Activated CD4-positive, alpha-beta T cell treated with anti-CD3 and anti-CD28 coated beads for 24 hours (primary cell): Measurements from ENCODE around the gene TBC1D25.
"Not testable (repeated sequence)": the region's sequence is repeated elsewhere in the genome, so short reads cannot be mapped to it uniquely, and the experiment has no call there.

ENCODE experiments used
- DNase-seq, 2 donors: peaks; one replicate each; pipeline ENCODE4 v3.0.0-alpha.2; 2020; ENCODE audit warnings: low read depth in 2 of 2

Gene TBC1D25

GRCh38 chrX:48515842-48516241 is 23.7 kb upstream of the TBC1D25 start:
- DNase-seq = no peak

GRCh38 chrX:48516285-48516684 is 23.2 kb upstream of the TBC1D25 start:
- no peak for DNase-seq

- no peak for DNase-seq
These were observed 22.5 kb upstream of the TBC1D25 start for GRCh38 chrX:48516987-48517386.

- DNase-seq = not testable (repeated sequence)
These were observed 20.0 kb upstream of the TBC1D25 start for GRCh38 chrX:48519481-48519880.

GRCh38 chrX:48520455-48520854 is 19.1 kb upstream of the TBC1D25 start:
- no peak for DNase-seq

- no peak for DNase-seq
These were observed 18.6 kb upstream of the TBC1D25 start for GRCh38 chrX:48520976-48521352.

GRCh38 chrX:48521353-48522243 is 17.9 kb upstream of the TBC1D25 start, which contains the start of gene EBP:
EBP (plus strand) TSS chrX:48521808; CDS start chrX:48523772, 1,964 bp downstream.
- peak; percentile 84 to 89 for DNase-seq

GRCh38 chrX:48522291-48522690 is 17.2 kb upstream of the TBC1D25 start:
- DNase-seq = no peak

- no peak for DNase-seq
These were observed 15.8 kb upstream of the TBC1D25 start for GRCh38 chrX:48523682-48524081.

GRCh38 chrX:48525853-48526252 is 13.7 kb upstream of the TBC1D25 start:
- DNase-seq = not testable (repeated sequence)

- no peak for DNase-seq
These were observed 8.8 kb upstream of the TBC1D25 start for GRCh38 chrX:48530736-48531135.

- no peak for DNase-seq
These were observed 8.1 kb upstream of the TBC1D25 start for GRCh38 chrX:48531358-48531959.

GRCh38 chrX:48532161-48532560 is 7.4 kb upstream of the TBC1D25 start:
- DNase-seq = no peak

GRCh38 chrX:48533165-48533564 is 6.3 kb upstream of the TBC1D25 start:
- no peak for DNase-seq

- no peak for DNase-seq
These were observed 721 bp upstream of the TBC1D25 start for GRCh38 chrX:48538641-48539344.

GRCh38 chrX:48540028-48540375 is 488 bp downstream of the TBC1D25 start:
- peak; percentile 20 to 44 for DNase-seq

- DNase-seq = no peak
These were observed 966 bp downstream of the TBC1D25 start for GRCh38 chrX:48540480-48540879.

GRCh38 chrX:48541140-48541814 is 1.8 kb downstream of the TBC1D25 start:
- no peak for DNase-seq

- DNase-seq = no peak
These were observed 9.4 kb downstream of the TBC1D25 start for GRCh38 chrX:48548871-48549270.

GRCh38 chrX:48555731-48556325 is 16.3 kb downstream of the TBC1D25 start:
- DNase-seq = not testable (repeated sequence)

GRCh38 chrX:48558271-48558670 is 18.8 kb downstream of the TBC1D25 start:
- no peak for DNase-seq

- no peak for DNase-seq
These were observed 20.1 kb downstream of the TBC1D25 start for GRCh38 chrX:48559636-48560035.
